DND-41 (cell line): Measurements from ENCODE around the gene NAA50.

ENCODE experiments used
- ATAC-seq: fragments of 200-7000 bp; cut with Tn5 transposase; 3 replicates; pipeline ENCODE4 v1.9.1; 2021; ENCODE audit warnings: low read depth; ENCODE audit not compliant: insufficient read depth
- DNase-seq: peaks from one replicate; pipeline ENCODE4 v3.0.0-alpha.2; 2020
- H2AFZ ChIP-seq: 2 replicates; pipeline ENCODE4 v1.6.0; 2012; ENCODE audit warnings: low read depth, low read length
- H3K27ac ChIP-seq: 2 replicates; pipeline ENCODE4 v1.5.1; 2012; ENCODE audit warnings: low read length, inconsistent platforms
- H3K27me3 ChIP-seq: fragments of 200-600 bp; sonication (generic); 2 replicates; pipeline ENCODE4 v1.6.0; 2012; ENCODE audit warnings: low read length, mild to moderate bottlenecking, inconsistent platforms; ENCODE audit not compliant: insufficient read depth, poor library complexity
- H3K36me3 ChIP-seq: 2 replicates; pipeline ENCODE4 v1.5.1; 2012; ENCODE audit warnings: low read length, inconsistent platforms; ENCODE audit not compliant: insufficient read depth
- H3K4me1 ChIP-seq: 2 replicates; pipeline ENCODE4 v1.5.1; 2012; ENCODE audit warnings: mild to moderate bottlenecking, low read length; ENCODE audit not compliant: insufficient read depth
- H3K4me2 ChIP-seq: 2 replicates; pipeline ENCODE4 v1.6.0; 2012; ENCODE audit warnings: mild to moderate bottlenecking, moderate library complexity, low read length, inconsistent platforms; ENCODE audit not compliant: insufficient read depth
- H3K4me3 ChIP-seq, 2 experiments: fragments of 200-600 bp in 1 of 2; shearing (Covaris generic) in 1 of 2; 2 replicates each; pipeline ENCODE4 v1.5.1; 2012 to 2016; ENCODE audit warnings: inconsistent platforms in 2 of 2, low read length in 2 of 2, mild to moderate bottlenecking in 2 of 2, low read depth in 1 of 2, moderate library complexity in 1 of 2
- H3K79me2 ChIP-seq: 2 replicates; pipeline ENCODE4 v1.6.0; 2012; ENCODE audit warnings: low read length, inconsistent platforms; ENCODE audit not compliant: insufficient read depth
- H3K9ac ChIP-seq: 2 replicates; pipeline ENCODE4 v1.6.0; 2012; ENCODE audit warnings: low read depth, mild to moderate bottlenecking, inconsistent platforms, low read length, moderate library complexity
- H3K9me3 ChIP-seq: 2 replicates; pipeline ENCODE4 v1.5.1; 2012; ENCODE audit warnings: low read length, moderate library complexity, mild to moderate bottlenecking, inconsistent platforms; ENCODE audit not compliant: insufficient read depth, severe bottlenecking
- H4K20me1 ChIP-seq: 2 replicates; pipeline ENCODE4 v1.6.0; 2012; ENCODE audit warnings: low read length; ENCODE audit not compliant: insufficient read depth
- CTCF ChIP-seq: IDR thresholded peaks from 2 replicates; pipeline ENCODE4 v1.5.1; 2012; ENCODE audit warnings: borderline replicate concordance, low read length, moderate library complexity, mild to moderate bottlenecking; ENCODE audit not compliant: poor library complexity, severe bottlenecking; ENCODE audit errors: extremely low read depth
- EZH2 ChIP-seq: IDR thresholded peaks from 3 replicates; pipeline ENCODE4 v1.6.1; 2012; ENCODE audit warnings: borderline replicate concordance, low read depth, mild to moderate bottlenecking, moderate library complexity, low read length, inconsistent platforms; ENCODE audit not compliant: severe bottlenecking

Gene NAA50

GRCh38 chr3:113745756-113746547 lies at the start of gene NAA50:
Gene NAA50, minus strand, starts transcription at chr3:113746249. Its CDS starts 300 bp downstream, at chr3:113745949.
- H3K4me1 ChIP-seq: peaks cover 57% of the 10 kb centered on the region
- H3K27me3 ChIP-seq: no peaks in the 10 kb centered on the region
- peak within 1 kb of the TSS; percentile 92 for H3K4me2 ChIP-seq
- TF ChIP-seq EZH2: no peak
- no peak for TF ChIP-seq CTCF
- H3K4me3 ChIP-seq: peak within 1 kb of the TSS; percentile 80 to 99
- DNase-seq (peak; percentile 96), ATAC-seq (peak; percentile 75)
- peak within 1 kb of the TSS; percentile 100 for H3K27ac ChIP-seq
- H3K9me3 ChIP-seq: no peaks in the 10 kb centered on the region
- peak within 1 kb of the TSS; percentile 95 for H3K9ac ChIP-seq
- H3K79me2 ChIP-seq: peaks cover 86% of the 10 kb centered on the region
- peaks cover 38% of the 10 kb centered on the region; the same call in 1 of the 2 replicates for H4K20me1 ChIP-seq
- H2AFZ ChIP-seq: peak within 1 kb of the TSS; percentile 100
- H3K36me3 ChIP-seq: peaks cover 17% of the 10 kb centered on the region

GRCh38 chr3:113795693-113796092 lies 49.6 kb upstream of the NAA50 start:
- Histone ChIP-seq H3K9ac (no peak overlapping the region), H3K4me1 (no peaks in the 10 kb centered on the region), H3K27ac (no peak overlapping the region), H3K9me3 (no peaks in the 10 kb centered on the region), H3K79me2 (no peaks in the 10 kb centered on the region), H3K36me3 (peaks cover 49% of the 10 kb centered on the region; the same call in 1 of the 2 replicates), H4K20me1 (no peaks in the 10 kb centered on the region), H3K27me3 (no peaks in the 10 kb centered on the region), H3K4me2 (no peak overlapping the region), H2AFZ (no peak overlapping the region), H3K4me3 (no peak overlapping the region)
- ATAC-seq (no peak), DNase-seq (no peak)
- no peak for TF ChIP-seq EZH2
- no peak for TF ChIP-seq CTCF

GRCh38 chr3:113794526-113794925 lies 48.5 kb upstream of the NAA50 start:
- H3K9me3 ChIP-seq: no peaks in the 10 kb centered on the region
- no peak for ATAC-seq
- H3K27ac ChIP-seq: no peak overlapping the region
- H3K4me1 ChIP-seq: no peaks in the 10 kb centered on the region
- no peak for DNase-seq
- no peak overlapping the region for H3K9ac ChIP-seq
- H3K36me3 ChIP-seq: peaks cover 41% of the 10 kb centered on the region; the same call in 1 of the 2 replicates
- no peaks in the 10 kb centered on the region for H4K20me1 ChIP-seq
- H2AFZ ChIP-seq: no peak overlapping the region
- no peak overlapping the region for H3K4me3 ChIP-seq
- H3K27me3 ChIP-seq: no peaks in the 10 kb centered on the region
- H3K4me2 ChIP-seq: no peak overlapping the region
- no peaks in the 10 kb centered on the region for H3K79me2 ChIP-seq
- TF ChIP-seq CTCF (no peak), EZH2 (no peak)
